Coronary artery (tissue), 2 donors: ENCODE results near the gene PAPPA.

ENCODE experiments used
- DNase-seq: peaks from one replicate; pipeline ENCODE4 v3.0.0-alpha.2; 2017; ENCODE audit warnings: low spot score
- H3K27ac ChIP-seq, 2 donors: fragments of 200-600 bp; sonication (generic); one replicate each; pipeline ENCODE4 v1.5.1; 2016 to 2019
- H3K4me3 ChIP-seq: fragments of 200-600 bp; sonication (generic); 2 replicates; pipeline ENCODE4 v1.5.1; 2016; ENCODE audit warnings: mild to moderate bottlenecking, moderate library complexity
- TF ChIP-seq, protein P1 (sequence below): fragments of 200-600 bp; sonication (generic); IDR thresholded peaks from one replicate; pipeline ENCODE4 v1.5.1; 2019; ENCODE audit warnings: antibody characterized with exemption

PAPPA gene

GRCh38 chr9:116381350-116381749, 227.8 kb downstream of the PAPPA start:
- Histone ChIP-seq H3K27ac (no peak overlapping the region), H3K4me3 (no peak overlapping the region)
- DNase-seq = no peak
- TF ChIP-seq, protein P1, sequence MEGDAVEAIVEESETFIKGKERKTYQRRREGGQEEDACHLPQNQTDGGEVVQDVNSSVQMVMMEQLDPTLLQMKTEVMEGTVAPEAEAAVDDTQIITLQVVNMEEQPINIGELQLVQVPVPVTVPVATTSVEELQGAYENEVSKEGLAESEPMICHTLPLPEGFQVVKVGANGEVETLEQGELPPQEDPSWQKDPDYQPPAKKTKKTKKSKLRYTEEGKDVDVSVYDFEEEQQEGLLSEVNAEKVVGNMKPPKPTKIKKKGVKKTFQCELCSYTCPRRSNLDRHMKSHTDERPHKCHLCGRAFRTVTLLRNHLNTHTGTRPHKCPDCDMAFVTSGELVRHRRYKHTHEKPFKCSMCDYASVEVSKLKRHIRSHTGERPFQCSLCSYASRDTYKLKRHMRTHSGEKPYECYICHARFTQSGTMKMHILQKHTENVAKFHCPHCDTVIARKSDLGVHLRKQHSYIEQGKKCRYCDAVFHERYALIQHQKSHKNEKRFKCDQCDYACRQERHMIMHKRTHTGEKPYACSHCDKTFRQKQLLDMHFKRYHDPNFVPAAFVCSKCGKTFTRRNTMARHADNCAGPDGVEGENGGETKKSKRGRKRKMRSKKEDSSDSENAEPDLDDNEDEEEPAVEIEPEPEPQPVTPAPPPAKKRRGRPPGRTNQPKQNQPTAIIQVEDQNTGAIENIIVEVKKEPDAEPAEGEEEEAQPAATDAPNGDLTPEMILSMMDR = no peak

GRCh38 chr9:116382053-116382452, 228.5 kb downstream of the PAPPA start:
- no peak for DNase-seq

GRCh38 chr9:116383133-116383532, 229.5 kb downstream of the PAPPA start:
- TF ChIP-seq, protein P1 = no peak
- no peak overlapping the region for H3K27ac ChIP-seq
- DNase-seq = no peak
- no peak overlapping the region for H3K4me3 ChIP-seq

More at GRCh38 chr9:116382053-116382452, 228.5 kb downstream of the PAPPA start:
- Histone ChIP-seq H3K4me3 (no peak overlapping the region), H3K27ac (no peak overlapping the region)
- TF ChIP-seq, protein P1 = no peak

GRCh38 chr9:116383936-116384335, 230.3 kb downstream of the PAPPA start:
- Histone ChIP-seq H3K4me3 (no peak overlapping the region), H3K27ac (no peak overlapping the region)
- no peak for DNase-seq
- TF ChIP-seq, protein P1 = no peak

DNA sequence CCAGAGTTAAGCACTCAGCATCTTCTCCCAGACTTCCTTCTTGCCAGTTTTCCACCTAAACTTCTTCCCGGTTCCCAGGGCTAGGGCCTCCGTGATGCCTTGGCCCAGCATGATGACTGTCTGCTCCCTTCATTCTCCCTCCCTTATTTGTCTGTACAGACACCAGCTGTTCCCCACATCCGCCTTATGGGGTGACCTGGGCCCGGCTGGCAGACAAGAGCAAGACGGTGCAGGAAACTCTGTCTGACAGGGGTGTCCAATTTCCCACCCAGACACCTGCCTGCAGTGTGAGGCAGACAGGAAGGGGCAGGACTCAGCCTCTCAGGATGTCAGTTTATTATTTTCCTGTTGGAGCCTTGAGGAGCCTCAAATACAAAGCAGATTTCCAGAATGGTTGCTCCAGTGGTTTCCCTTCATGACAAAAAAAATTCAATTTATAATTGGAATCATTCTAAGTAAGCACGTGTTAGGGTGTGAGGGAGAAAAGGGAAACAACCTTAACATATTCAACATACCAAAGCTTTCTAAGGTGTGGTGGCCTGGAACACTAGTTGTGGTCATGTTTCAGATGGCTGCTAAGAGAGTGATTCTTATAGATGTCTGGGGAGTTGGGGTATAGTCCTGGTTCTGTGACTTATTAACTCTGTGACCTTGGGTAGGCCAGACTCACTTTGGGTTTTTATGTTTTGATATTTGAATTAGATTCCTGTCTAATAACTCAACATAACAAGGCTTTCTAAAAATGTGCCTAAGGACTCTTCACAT, 234.5 kb downstream of the PAPPA start:
- Histone ChIP-seq H3K4me3 (no peak overlapping the region), H3K27ac (no peak overlapping the region)
- no peak for DNase-seq
- TF ChIP-seq, protein P1 = no peak

GRCh38 chr9:116389541-116390302, 236.1 kb downstream of the PAPPA start:
- Histone ChIP-seq H3K27ac (no peak overlapping the region), H3K4me3 (no peak overlapping the region)
- TF ChIP-seq, protein P1 = no peak
- no peak for DNase-seq
